NCI-H1436 (cell line): ENCODE data around the gene ARL15.

Experiments
- DNase-seq: peaks from one replicate; lab custom pipeline; 2025; lab: John Stamatoyannopoulos, UW

ARL15 gene

GRCh38 chr5:54205453-54205852 lies 104.9 kb downstream of the ARL15 start:
- no peak for DNase-seq

- no peak for DNase-seq
Observed at GRCh38 chr5:54197018-54197417, 113.4 kb downstream of the ARL15 start.

GRCh38 chr5:54195701-54196100 lies 114.7 kb downstream of the ARL15 start:
- no peak for DNase-seq

GRCh38 chr5:54194318-54194717 lies 116.1 kb downstream of the ARL15 start:
- DNase-seq, result no peak

DNA sequence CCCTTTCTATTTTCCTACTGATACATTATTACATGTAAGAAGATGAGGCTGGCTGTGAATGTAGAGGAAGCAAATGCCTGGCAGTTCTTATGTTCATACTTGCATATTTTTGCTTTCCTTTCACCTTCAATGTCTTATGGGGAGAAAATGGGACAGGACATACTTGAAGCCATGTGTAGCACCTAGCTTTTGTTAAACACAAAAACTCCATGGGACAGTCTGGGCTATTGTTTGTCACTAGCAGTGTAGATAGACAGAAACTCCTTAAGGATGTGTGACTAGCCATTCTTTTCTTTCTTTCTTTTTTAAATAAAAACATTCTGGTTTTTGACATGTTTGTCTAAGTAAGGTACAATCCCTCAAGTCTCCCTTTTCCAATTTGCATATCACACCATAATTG lies 122.7 kb downstream of the ARL15 start:
- DNase-seq, result no peak

- DNase-seq, result no peak
Observed at GRCh38 chr5:54186912-54187445, 123.4 kb downstream of the ARL15 start.

GRCh38 chr5:54186108-54186507 lies 124.3 kb downstream of the ARL15 start:
- no peak for DNase-seq

GRCh38 chr5:54184806-54185205 lies 125.6 kb downstream of the ARL15 start:
- DNase-seq, result no peak

DNA sequence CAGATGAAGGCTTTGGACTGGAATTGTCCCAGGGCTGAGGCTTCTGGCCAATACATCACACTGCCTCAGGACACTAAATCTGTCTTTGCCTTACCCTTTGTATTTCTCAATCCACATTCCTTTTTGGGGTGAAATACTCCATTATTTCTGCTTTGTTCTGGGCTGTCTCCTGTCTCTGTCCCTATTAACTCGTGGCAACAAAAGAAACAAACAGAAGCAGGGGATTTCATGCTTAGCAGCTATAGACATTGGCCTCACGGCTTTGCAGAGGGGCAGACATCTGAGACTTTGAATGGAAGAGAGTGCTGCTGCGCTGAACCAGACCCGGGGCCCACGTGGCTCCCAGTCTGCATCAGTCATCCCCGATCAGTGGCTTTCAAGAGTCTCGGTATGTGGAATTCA lies 129.7 kb downstream of the ARL15 start:
- DNase-seq, result no peak

DNA sequence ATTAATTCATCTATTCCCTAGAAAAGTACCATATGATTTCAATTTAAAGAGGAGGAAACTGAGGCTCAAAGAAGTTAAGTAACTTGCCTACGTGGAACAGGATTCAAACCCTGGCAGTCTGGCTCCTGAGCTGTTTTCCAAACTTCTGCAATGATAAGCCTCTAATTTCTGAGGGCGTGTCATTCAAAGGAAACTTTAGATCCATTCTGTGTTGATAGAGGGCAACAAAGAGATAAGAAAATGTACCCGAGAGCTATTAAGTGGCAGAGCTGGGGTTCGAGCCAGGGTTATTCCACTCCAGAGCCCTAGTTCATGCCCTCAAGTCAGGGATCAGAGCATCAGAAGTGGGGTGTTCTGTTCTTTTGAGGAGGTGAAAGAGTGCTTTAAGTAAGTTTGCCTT lies 131.4 kb downstream of the ARL15 start:
- no peak for DNase-seq

DNA sequence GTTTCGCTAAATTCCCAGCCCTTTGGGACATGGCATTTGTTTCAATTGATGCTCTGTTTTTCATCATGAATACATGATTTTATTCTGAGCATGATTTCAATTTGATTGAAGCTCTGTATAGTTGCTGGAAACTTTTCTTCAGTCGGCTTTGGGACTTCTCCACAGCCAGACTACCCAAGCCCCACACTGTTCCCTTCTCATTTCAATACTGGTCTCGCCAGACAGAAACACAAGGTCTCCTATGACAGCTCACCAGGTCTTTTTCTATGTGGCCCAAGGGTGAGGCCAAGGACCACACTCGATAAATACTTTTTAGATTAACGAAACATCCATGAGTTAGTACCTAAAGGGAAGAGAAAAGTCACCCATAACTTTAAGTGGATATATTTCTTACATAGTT lies 132.2 kb downstream of the ARL15 start:
- no peak for DNase-seq

GRCh38 chr5:54177058-54177457 lies 133.3 kb downstream of the ARL15 start:
- DNase-seq, result no peak

GRCh38 chr5:54176066-54176830 lies 134.1 kb downstream of the ARL15 start:
- no peak for DNase-seq

DNA sequence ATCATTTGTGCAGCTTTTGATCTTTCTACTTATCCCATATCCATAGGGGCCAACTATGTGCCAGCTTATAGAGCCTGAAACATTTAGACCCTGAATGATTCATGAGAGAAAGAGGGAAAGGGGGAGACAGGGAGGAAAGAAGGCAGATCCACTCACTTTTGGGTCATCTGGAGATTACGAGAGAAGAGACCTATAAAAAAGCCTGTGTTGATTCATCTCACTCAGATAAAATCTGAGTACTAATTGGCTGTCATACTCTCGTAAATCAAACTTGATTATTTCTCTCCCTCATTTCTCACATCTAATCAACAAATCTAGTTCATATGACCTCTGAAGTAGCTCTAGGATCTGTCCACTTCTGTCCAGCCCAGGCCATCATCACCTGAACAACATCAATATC lies 137.1 kb downstream of the ARL15 start:
- no peak for DNase-seq

GRCh38 chr5:54171645-54172384 lies 138.6 kb downstream of the ARL15 start:
- no peak for DNase-seq

DNA sequence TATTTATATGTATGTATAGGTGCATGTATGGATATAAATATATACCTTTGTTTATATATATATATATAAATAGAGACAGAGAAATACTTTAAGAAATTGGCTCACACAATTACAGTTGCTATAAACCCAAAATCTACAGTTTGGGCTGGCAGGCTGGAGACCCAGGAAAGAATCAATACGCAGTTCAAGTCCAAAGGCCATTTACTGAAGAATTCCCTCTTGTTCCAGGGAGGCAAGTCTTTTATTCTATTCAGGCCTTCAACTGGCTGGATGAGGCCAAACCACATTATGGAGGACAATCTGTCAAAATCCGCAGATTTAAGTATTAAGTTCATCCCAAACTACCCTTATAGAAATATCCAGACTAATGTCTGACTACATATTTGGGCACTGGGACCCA lies 144.7 kb downstream of the ARL15 start:
- no peak for DNase-seq

- no peak for DNase-seq
Observed at GRCh38 chr5:54162184-54162583, 148.2 kb downstream of the ARL15 start.

DNA sequence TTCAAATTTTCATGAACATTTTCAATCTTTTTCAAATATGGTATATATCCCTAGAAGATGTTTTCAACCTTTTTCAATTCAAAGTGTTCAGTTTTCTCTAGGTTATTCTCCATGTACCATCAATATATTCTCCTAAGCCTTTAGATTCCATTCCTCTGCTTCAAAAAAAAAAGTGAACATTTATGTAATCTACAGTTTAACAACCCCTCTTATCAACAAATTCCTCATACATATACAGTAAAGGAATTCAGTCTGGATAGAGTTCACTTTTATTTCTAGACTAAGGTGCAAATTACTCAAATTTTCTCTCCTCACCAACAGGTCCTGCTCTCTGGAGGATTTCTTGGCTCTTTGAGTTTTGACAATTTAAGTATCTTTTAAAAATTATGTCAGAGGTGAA lies 150.0 kb downstream of the ARL15 start:
- DNase-seq, result no peak

- DNase-seq, result no peak
Observed at GRCh38 chr5:54159893-54160195, 150.5 kb downstream of the ARL15 start.

- DNase-seq, result no peak
Observed at GRCh38 chr5:54159153-54159892, 151.1 kb downstream of the ARL15 start.

DNA sequence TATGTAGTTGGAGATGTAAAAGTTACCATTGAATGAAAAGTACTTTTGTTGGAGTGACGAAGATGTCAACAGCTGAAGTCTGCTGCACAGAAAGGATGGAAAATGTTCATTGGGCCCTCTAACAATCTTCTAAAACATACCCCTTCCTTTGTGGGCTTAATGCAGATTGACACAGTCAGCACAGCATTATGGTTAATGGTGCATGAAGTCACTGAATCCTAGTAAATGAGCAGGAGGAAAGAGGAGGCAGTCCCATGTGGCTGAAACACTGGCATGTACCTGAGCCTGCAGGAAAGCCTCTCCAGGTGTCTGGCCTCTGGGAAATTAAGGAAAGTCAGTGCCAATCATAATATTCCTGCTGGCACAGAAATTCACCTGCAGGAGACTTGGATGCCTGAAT lies 153.8 kb downstream of the ARL15 start:
- no peak for DNase-seq

GRCh38 chr5:54150841-54151240 lies 159.5 kb downstream of the ARL15 start:
- no peak for DNase-seq

GRCh38 chr5:54148858-54149257 lies 161.5 kb downstream of the ARL15 start:
- no peak for DNase-seq
